Common myeloid progenitor, CD34-positive (primary cell): ENCODE data around the gene CCSER1.

Source experiments
- CTCF ChIA-PET: fragments of 350-600 bp; sonication (Branson Sonifier 250); formaldehyde crosslinking; loops from one replicate; lab custom pipeline; 2021; ENCODE audit warnings: antibody characterized with exemption; lab: Charles Lee
- POLR2A ChIA-PET: fragments of 350-600 bp; sonication (Branson Sonifier 250); formaldehyde crosslinking; loops from one replicate; lab custom pipeline; 2021; ENCODE audit warnings: antibody characterized with exemption; lab: Charles Lee
- DNase-seq, 3 donors: peaks; one replicate each; pipeline versions ENCODE4 v3.0.0 to v3.0.0-alpha.2; 2013
- H3K27ac ChIP-seq, 2 experiments: 1 replicate in 1 of 2; 2 replicates in 1 of 2; pipeline ENCODE4 v1.7.0; 2013; ENCODE audit warnings: inconsistent platforms in 2 of 2, low read length in 2 of 2, mild to moderate bottlenecking in 2 of 2, low read depth in 1 of 2, moderate library complexity in 1 of 2; ENCODE audit not compliant: severe bottlenecking in 2 of 2, insufficient read depth in 1 of 2, poor library complexity in 1 of 2
- H3K27me3 ChIP-seq, 5 experiments: replicated peaks in 2 of 5; 1 replicate in 3 of 5; 2 replicates in 2 of 5; pipeline versions ENCODE4 v1.6.1 to v1.7.0; 2013; ENCODE audit warnings: low read length in 4 of 5, mild to moderate bottlenecking in 2 of 5, moderate library complexity in 2 of 5, inconsistent platforms in 1 of 5; ENCODE audit not compliant: insufficient read depth in 5 of 5, control insufficient read depth in 4 of 5
- H3K36me3 ChIP-seq, 4 experiments: 1 replicate in 2 of 4; 2 replicates in 2 of 4; pipeline versions ENCODE4 v1.6.1 to v1.7.0; 2013; ENCODE audit warnings: low read length in 3 of 4, control low read depth in 1 of 4, mild to moderate bottlenecking in 1 of 4; ENCODE audit not compliant: control insufficient read depth in 4 of 4, insufficient read depth in 4 of 4
- H3K4me1 ChIP-seq, 4 experiments: 1 replicate in 3 of 4; 2 replicates in 1 of 4; pipeline versions ENCODE4 v1.6.1 to v1.7.1; 2013; ENCODE audit warnings: low read length in 3 of 4, mild to moderate bottlenecking in 3 of 4, control low read depth in 1 of 4, inconsistent platforms in 1 of 4, moderate library complexity in 1 of 4; ENCODE audit not compliant: control insufficient read depth in 4 of 4, insufficient read depth in 4 of 4; ENCODE audit errors: control extremely low read depth in 1 of 4
- H3K4me3 ChIP-seq, 7 experiments: 1 replicate in 4 of 7; 2 replicates in 3 of 7; pipeline versions ENCODE4 v1.5.1 to v1.7.0; 2013; ENCODE audit warnings: mild to moderate bottlenecking in 7 of 7, low read length in 6 of 7, moderate library complexity in 6 of 7, inconsistent platforms in 2 of 7, low read depth in 2 of 7, control low read depth in 1 of 7; ENCODE audit not compliant: insufficient read depth in 4 of 7, control insufficient read depth in 1 of 7; ENCODE audit errors: extremely low read depth in 1 of 7
- H3K9me3 ChIP-seq, 5 experiments: 1 replicate in 4 of 5; 2 replicates in 1 of 5; pipeline versions ENCODE4 v1.6.1 to v1.7.1; 2013; ENCODE audit warnings: low read length in 4 of 5, mild to moderate bottlenecking in 2 of 5, inconsistent platforms in 1 of 5, low read depth in 1 of 5, moderate library complexity in 1 of 5; ENCODE audit not compliant: control insufficient read depth in 4 of 5, insufficient read depth in 2 of 5; ENCODE audit errors: control extremely low read depth in 1 of 5
- WGBS: methylation state at CpG from one replicate; pipeline ENCODE4 v1.1.5; 2013; ENCODE audit not compliant: insufficient coverage; 5-methylcytosine and 5-hydroxymethylcytosine counted together

Gene CCSER1

GRCh38 chr4:90990284-90990683, 863.1 kb downstream of the CCSER1 start:
- DNase-seq = no peak
- Histone ChIP-seq H3K4me3 (no peak overlapping the region), H3K4me1 (no peaks in the 10 kb centered on the region), H3K27me3 (no peaks in the 10 kb centered on the region), H3K9me3 (no peaks in the 10 kb centered on the region), H3K27ac (no peak overlapping the region), H3K36me3 (no peaks in the 10 kb centered on the region)
- ChIA-PET POLR2A (no interaction called here), CTCF (no interaction called here)
- WGBS = 100% methylated on average over 2 of the region's 2 CpGs

- POLR2A ChIA-PET = no interaction called here
- CTCF ChIA-PET = no interaction called here
- Histone ChIP-seq H3K4me1 (no peaks in the 10 kb centered on the region), H3K27ac (no peak overlapping the region), H3K36me3 (no peaks in the 10 kb centered on the region), H3K4me3 (no peak overlapping the region), H3K27me3 (no peaks in the 10 kb centered on the region), H3K9me3 (no peaks in the 10 kb centered on the region)
- WGBS = no CpG with 5 or more reads among the region's 2 CpGs
- no peak for DNase-seq
Observed at GRCh38 chr4:90992213-90992612, 865.0 kb downstream of the CCSER1 start.

DNA sequence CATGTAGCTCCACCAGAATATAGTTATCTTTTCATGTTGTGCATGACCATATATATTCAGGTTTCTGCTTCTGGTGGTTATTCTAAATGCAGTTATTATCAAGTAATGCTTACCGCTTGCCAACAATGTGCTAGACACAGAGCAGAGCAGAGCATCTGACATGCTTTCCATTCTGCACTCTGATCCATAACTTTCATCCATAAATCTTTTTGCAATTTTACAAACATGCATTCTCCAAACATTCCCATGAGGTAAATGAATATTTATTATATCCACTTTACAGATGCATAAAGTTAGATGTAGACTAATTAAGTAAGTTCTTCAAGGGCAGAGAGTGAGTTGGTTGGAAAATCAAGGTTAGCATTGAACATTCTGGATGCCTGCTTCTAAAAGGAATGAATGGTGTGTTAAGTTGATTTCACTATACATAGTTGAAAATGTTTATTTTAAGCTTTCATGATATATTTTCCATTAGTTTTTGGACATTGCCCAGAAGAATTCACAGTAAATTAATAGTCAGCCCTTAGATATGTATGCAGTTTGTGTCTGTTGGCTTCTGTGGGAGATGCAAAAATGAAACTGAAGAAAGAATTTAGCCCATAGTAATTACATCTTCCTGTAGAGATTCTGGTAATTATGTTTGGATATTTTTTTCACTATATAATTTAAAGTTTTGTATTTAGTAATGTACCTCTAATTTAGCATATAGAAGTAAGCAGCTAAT, 867.8 kb downstream of the CCSER1 start:
- Histone ChIP-seq H3K9me3 (no peaks in the 10 kb centered on the region), H3K27me3 (no peaks in the 10 kb centered on the region), H3K4me3 (no peak overlapping the region), H3K4me1 (no peaks in the 10 kb centered on the region), H3K27ac (no peak overlapping the region), H3K36me3 (no peaks in the 10 kb centered on the region)
- DNase-seq = no peak
- ChIA-PET POLR2A (no interaction called here), CTCF (no interaction called here)
- WGBS = 100% methylated on average over 1 of the region's 1 CpG

DNA sequence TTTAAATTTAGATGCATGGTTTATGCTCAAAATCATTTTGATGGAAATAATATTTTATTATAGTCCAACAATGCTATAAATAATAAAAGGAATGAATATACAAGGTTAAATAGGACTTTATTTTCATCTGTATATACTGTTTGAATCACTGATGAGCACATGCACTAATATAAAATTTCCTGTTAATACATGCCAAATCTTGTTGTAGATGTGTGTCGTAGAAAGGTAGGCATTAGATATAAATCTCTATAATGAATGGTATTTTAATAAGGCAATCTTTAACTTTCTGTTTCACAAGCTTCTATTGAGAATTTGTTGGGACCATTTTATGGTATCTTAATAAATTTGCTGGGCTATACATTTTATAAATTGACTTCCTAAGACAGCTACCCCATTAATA, 868.8 kb downstream of the CCSER1 start:
- Histone ChIP-seq H3K9me3 (peaks cover 0 to 3% (median 0%) of the 10 kb centered on the region in 5 experiments), H3K36me3 (no peaks in the 10 kb centered on the region), H3K4me1 (no peaks in the 10 kb centered on the region), H3K4me3 (no peak overlapping the region), H3K27ac (no peak overlapping the region), H3K27me3 (no peaks in the 10 kb centered on the region)
- ChIA-PET CTCF (no interaction called here), POLR2A (no interaction called here)
- no peak for DNase-seq
- no CpG with 5 or more reads among the region's 1 CpG for WGBS

DNA sequence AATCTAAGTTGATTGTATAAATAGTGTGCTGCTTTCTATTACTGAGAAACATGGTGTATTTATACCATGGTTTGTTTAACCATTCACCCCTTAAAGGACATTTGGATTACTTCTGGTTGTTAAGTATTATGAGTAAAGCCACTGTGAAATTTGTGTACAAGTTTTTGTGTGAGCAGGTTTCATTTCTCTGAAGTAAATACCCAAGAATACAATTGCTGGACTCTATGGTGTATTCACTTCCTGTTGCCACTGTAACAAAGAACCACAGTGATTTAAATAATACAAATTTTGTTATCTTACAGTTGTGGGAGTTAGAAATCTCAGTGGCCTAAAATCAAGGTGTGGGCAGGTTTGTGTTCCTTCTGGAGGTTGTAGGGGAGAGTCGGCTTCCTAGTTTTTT, 869.6 kb downstream of the CCSER1 start:
- CTCF ChIA-PET = no interaction called here

DNA sequence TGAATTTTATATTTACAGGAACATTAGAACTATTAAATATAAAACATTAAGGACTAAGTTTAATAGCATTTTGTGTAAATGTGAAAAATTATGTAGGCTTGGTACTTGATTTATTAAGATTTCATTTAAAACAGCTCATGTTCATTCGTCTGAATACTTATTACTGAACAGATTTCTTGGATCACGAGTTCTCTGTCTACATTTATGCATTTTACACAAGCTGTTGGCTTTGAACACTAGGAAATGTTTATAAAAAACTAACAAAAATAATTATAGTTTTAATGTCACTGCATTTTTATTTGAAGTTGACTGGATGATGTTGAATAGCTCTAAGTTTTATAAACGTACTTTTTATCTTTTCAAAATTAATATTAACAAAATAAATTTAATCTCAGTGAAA, 888.7 kb downstream of the CCSER1 start:
- H3K9me3 ChIP-seq = no peaks in the 10 kb centered on the region
- no peak for DNase-seq
- no peaks in the 10 kb centered on the region for H3K36me3 ChIP-seq
- H3K27me3 ChIP-seq = no peaks in the 10 kb centered on the region
- H3K4me1 ChIP-seq = no peaks in the 10 kb centered on the region
- WGBS = no CpG with 5 or more reads among the region's 3 CpGs
- ChIA-PET POLR2A (no interaction called here), CTCF (no interaction called here)
- H3K4me3 ChIP-seq = no peak overlapping the region
- H3K27ac ChIP-seq = no peak overlapping the region

More for the DNA sequence above, 869.6 kb downstream of the CCSER1 start:
- no CpG with 5 or more reads among the region's 1 CpG for WGBS
- H3K4me3 ChIP-seq = no peak overlapping the region
- no peaks in the 10 kb centered on the region for H3K36me3 ChIP-seq
- DNase-seq = no peak
- H3K4me1 ChIP-seq = no peaks in the 10 kb centered on the region
- H3K9me3 ChIP-seq = peaks cover 0 to 3% (median 0%) of the 10 kb centered on the region in 5 experiments
- no peaks in the 10 kb centered on the region for H3K27me3 ChIP-seq
- no peak overlapping the region for H3K27ac ChIP-seq
- POLR2A ChIA-PET = no interaction called here

- ChIA-PET CTCF (no interaction called here), POLR2A (no interaction called here)
- 100% methylated on average over 1 of the region's 1 CpG for WGBS
Observed at GRCh38 chr4:91019513-91019912, 892.3 kb downstream of the CCSER1 start.

More at GRCh38 chr4:91019513-91019912, 892.3 kb downstream of the CCSER1 start:
- no peaks in the 10 kb centered on the region for H3K36me3 ChIP-seq
- H3K4me1 ChIP-seq = no peaks in the 10 kb centered on the region
- H3K4me3 ChIP-seq = no peak overlapping the region
- no peak for DNase-seq
- no peaks in the 10 kb centered on the region for H3K9me3 ChIP-seq
- no peak overlapping the region for H3K27ac ChIP-seq
- no peaks in the 10 kb centered on the region for H3K27me3 ChIP-seq
